Epithelial cell of proximal tubule (primary cell): ENCODE data around the gene COPS7A. TPM values are rescaled to one million over a fixed set of nuclear protein-coding genes. Genes with fewer than 3 reads are reported as not detected.

ENCODE experiments used
- DNase-seq: peaks from one replicate; pipeline ENCODE4 v3.0.0-alpha.2; 2011; ENCODE audit warnings: low read depth
- H3K4me3 ChIP-seq: 2 replicates; pipeline ENCODE4 v1.5.1; 2011; ENCODE audit warnings: low read depth, mild to moderate bottlenecking, low read length
- CTCF ChIP-seq: conservative IDR thresholded peaks from 2 replicates; pipeline ENCODE4 v1.5.1; 2012; ENCODE audit warnings: low read depth, mild to moderate bottlenecking, low read length
- total RNA-seq: library from RNA; depleted of rRNA; stranded (reverse); fragments of >200 nt; gene quantifications from 2 replicates; pipeline ENCODE4 v1.2.3, GENCODE V29; 2015

The COPS7A gene
- total RNA-seq, 1 donor from 2014 or later, result 59.2 TPM

- H3K4me3 ChIP-seq, result no peak overlapping the region
- no peak for TF ChIP-seq CTCF
- no peak for DNase-seq
Observed at GRCh38 chr12:6763380-6763779, 39.5 kb downstream of the COPS7A start.

- peak; percentile 86 for DNase-seq
- H3K4me3 ChIP-seq, result peak overlapping the region; percentile 45
- no peak for TF ChIP-seq CTCF
Observed at GRCh38 chr12:6764011-6764828, 40.4 kb downstream of the COPS7A start.

GRCh38 chr12:6765048-6765633, 41.3 kb downstream of the COPS7A start:
- no peak for DNase-seq
- no peak for TF ChIP-seq CTCF
- peak overlapping the region; percentile 92 for H3K4me3 ChIP-seq

GRCh38 chr12:6765634-6766581, 42.1 kb downstream of the COPS7A start, which contains the start of gene PTMS:
PTMS (plus strand) TSS chr12:6766363; CDS start chr12:6766706, 343 bp downstream.
- DNase-seq, result no peak
- no peak for TF ChIP-seq CTCF

GRCh38 chr12:6766651-6767349, 43.0 kb downstream of the COPS7A start:
- H3K4me3 ChIP-seq, result peak overlapping the region; percentile 92
- DNase-seq, result no peak

More at GRCh38 chr12:6765634-6766581, 42.1 kb downstream of the COPS7A start, which contains the start of gene PTMS:
- H3K4me3 ChIP-seq, result peak within 1 kb of the TSS; percentile 92

More at GRCh38 chr12:6766651-6767349, 43.0 kb downstream of the COPS7A start:
- TF ChIP-seq CTCF, result peak; percentile 55
